ENCODE measurements around the gene TTC31.
A peak's percentile ranks its signal among the peaks of the same experiment; 100 is the strongest.

Gene TTC31

GRCh38 chr2:74527741-74528140, 44.9 kb downstream of the TTC31 start:
- no peak for DNase-seq

GRCh38 chr2:74528600-74529356, 45.9 kb downstream of the TTC31 start:
- DNase-seq = peak; percentile 32

GRCh38 chr2:74529357-74530238, 46.7 kb downstream of the TTC31 start, which contains the start of the genes AUP1 and HTRA2:
Gene AUP1 (minus strand): TSS chr2:74529706. CDS start chr2:74529629, 77 bp downstream.
Gene HTRA2 (plus strand): TSS chr2:74529933. CDS start chr2:74530007, 74 bp downstream.
- peak; percentile 88 for DNase-seq

GRCh38 chr2:74530239-74531187, 47.6 kb downstream of the TTC31 start:
- peak; percentile 46 for DNase-seq

DNA sequence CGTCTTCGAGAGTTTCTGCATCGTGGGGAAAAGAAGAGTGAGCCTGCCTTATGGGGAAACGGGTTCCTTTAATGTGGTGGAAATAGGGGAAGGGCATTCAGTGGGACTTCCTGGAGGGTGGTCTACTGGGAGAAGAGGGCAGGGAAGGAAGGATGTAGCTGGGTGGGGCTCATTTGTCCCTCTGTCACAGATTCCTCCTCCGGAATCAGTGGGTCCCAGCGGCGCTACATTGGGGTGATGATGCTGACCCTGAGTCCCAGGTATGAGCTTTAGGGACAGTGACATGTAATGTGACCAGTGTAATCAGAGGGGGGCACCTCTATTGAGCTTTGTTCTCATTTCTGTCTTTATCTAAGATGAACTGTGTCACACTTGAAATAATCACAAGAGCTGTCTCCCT, 48.8 kb downstream of the TTC31 start:
- no peak for DNase-seq

GRCh38 chr2:74532222-74532621, 49.3 kb downstream of the TTC31 start:
- no peak for DNase-seq

DNA sequence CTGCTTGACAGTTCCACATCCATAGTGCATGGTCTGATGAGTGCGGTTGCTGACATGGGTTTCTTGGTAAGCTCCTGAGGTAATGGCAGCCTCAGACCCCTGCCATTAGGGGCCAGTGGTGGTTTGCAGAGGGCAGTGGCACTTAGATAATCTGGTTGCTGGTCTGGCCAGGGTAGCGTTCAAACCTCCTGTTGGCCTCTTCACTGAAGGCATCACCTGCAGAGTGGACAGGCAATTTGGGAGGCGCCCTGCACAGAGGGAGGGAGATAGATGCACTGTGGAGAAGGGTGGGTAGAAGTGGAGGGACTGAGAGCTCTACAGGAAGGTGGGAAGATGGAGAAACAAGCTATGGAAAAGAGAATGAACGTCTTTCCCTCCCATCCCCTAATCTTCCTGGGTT, 50.6 kb downstream of the TTC31 start:
- DNase-seq = no peak

DNA sequence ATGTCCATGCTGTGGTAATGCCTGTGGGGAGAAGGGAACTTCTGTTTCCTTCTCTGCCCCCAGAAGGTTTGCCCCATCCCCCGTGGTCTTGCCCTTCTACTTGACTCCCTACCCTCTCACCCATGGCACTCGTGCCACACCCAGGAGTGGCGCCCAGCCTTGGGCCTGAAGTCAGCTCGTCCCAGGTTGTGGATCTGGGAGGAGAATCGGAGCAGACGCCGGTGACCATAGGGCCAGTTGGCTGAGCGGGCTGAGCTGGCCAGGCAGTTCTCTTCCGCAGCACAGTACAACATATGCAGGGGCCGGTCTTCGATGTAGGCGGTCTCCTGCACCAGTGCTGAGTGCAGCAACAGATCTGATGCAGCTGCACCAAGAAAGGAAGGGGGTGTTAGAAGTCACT, 51.5 kb downstream of the TTC31 start:
- DNase-seq = no peak

DNA sequence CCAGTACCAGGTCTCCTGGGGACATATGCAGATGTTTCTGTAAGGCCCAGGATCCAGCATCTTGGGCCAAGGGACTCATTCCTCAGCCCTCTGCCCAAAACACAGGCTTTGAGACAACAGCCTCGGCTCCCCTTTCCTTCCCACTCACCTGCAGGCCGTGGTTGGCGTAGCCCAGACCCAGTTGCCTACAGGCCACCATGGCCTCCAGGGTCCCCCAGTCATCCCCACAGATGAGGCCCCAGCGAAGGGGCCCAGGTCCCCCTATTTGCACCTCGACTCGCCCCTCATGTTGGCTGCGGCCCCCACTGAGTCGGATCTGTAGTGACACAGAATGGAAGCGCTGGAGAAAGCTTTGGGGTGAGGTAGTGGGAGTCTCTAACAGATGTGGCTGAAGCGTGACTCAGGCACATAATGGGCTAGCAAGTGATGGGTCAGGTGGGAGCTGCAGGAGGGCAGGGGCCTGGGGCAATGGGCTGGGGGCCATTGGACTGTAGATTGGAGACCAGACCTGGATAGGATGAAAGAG, 52.6 kb downstream of the TTC31 start:
- DNase-seq = no peak

GRCh38 chr2:74536166-74536950, 53.5 kb downstream of the TTC31 start:
- DNase-seq = no peak

DNA sequence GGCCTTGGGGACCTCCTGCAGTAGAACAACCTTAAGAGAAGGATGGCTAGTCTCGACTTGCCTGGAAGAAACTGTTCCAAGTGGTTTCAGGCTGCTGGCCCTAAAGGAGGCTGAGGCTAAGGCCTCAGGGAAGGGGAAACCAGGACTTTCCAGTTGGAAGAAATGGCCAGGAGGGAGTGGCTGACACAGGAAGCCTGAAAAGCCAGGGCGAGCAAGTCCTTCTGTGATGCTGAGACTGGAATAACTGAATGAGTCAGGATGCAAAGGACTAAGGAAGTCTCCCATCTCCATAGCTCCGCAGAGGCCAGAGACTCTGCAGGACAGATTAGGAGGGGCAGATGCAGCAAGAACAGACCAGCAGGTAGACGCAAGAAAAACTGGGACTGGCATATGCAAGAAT, 54.3 kb downstream of the TTC31 start:
- no peak for DNase-seq

- no peak for DNase-seq
These were observed 56.0 kb downstream of the TTC31 start for GRCh38 chr2:74538881-74539339.

- DNase-seq = no peak
These were observed 57.4 kb downstream of the TTC31 start for GRCh38 chr2:74540291-74540690.

- DNase-seq = no peak
These were observed 60.1 kb downstream of the TTC31 start for GRCh38 chr2:74542978-74543377.
